ENCODE measurements around the gene GPR142. TPM values are rescaled to one million over a fixed set of nuclear protein-coding genes. Genes with fewer than 3 reads are reported as not detected.

The GPR142 gene
- total and polyA plus RNA-seq, 2 experiments from 2014 or later, result not detected

DNA sequence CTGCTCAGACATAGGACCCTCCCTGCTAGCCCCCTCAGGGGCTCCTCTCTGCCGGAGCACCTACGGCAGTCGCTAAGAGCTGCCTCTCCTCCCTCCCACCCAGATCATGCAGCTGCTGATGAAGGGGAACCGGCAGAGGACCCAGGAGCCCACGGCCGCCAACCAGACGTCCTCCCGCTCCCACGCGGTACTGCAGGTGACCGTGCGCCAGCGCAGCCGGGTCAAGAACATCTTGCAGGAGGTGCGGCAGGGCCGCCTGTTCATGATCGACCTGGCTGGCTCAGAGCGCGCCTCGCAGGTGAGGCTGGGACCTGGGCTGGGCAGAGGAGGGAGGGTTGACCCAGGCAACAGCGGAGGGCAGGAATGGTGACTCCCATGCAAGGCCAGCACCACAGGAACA lies 22.6 kb upstream of the GPR142 start:
- no peak overlapping the region for H3K4me3 ChIP-seq
- H3K9me3 ChIP-seq (ENCODE audit: low read depth), result no peaks in the 10 kb centered on the region
- H3K36me3 ChIP-seq (ENCODE audit: low read depth), result no peaks in the 10 kb centered on the region
- no peaks in the 10 kb centered on the region for H3K79me2 ChIP-seq (ENCODE audit: insufficient read depth)
- no peak overlapping the region for H3K9ac ChIP-seq
- H2AFZ ChIP-seq, result no peak overlapping the region
- no peak overlapping the region for H3K27ac ChIP-seq
- no peaks in the 10 kb centered on the region for H4K20me1 ChIP-seq (ENCODE audit: insufficient read depth)
- in situ Hi-C loops (cut with MboI), result no loop called here
- H3K4me1 ChIP-seq (ENCODE audit: insufficient read depth), result no peaks in the 10 kb centered on the region
- no peak for TF ChIP-seq EZH2 (IDR thresholded peaks at IDR 0.05; ENCODE audit: insufficient read depth, poor library complexity, severe bottlenecking)
- no peak for TF ChIP-seq EZH2phosphoT487 (IDR thresholded peaks at IDR 0.05; ENCODE audit: insufficient read depth, low read depth)
- H3K4me2 ChIP-seq (ENCODE audit: unreplicated experiment), result no peak overlapping the region
- no peaks in the 10 kb centered on the region for H3K9me2 ChIP-seq (ENCODE audit: insufficient read depth)
- no peaks in the 10 kb centered on the region; the same call in 1 of the 2 replicates for H3K27me3 ChIP-seq (replicated peaks; ENCODE audit: insufficient read depth)
- WGBS, 2 experiments (ENCODE audit: low coverage in 1 of 2, low lambda C conversion rate in 2 of 2, missing lambda C conversion rate in 2 of 2), result 72 to 73% methylated on average over 21 of the region's 21 CpGs
- no peaks in the 10 kb centered on the region for H3F3A ChIP-seq (ENCODE audit: insufficient read depth)
- DNase-seq, result no peak

DNA sequence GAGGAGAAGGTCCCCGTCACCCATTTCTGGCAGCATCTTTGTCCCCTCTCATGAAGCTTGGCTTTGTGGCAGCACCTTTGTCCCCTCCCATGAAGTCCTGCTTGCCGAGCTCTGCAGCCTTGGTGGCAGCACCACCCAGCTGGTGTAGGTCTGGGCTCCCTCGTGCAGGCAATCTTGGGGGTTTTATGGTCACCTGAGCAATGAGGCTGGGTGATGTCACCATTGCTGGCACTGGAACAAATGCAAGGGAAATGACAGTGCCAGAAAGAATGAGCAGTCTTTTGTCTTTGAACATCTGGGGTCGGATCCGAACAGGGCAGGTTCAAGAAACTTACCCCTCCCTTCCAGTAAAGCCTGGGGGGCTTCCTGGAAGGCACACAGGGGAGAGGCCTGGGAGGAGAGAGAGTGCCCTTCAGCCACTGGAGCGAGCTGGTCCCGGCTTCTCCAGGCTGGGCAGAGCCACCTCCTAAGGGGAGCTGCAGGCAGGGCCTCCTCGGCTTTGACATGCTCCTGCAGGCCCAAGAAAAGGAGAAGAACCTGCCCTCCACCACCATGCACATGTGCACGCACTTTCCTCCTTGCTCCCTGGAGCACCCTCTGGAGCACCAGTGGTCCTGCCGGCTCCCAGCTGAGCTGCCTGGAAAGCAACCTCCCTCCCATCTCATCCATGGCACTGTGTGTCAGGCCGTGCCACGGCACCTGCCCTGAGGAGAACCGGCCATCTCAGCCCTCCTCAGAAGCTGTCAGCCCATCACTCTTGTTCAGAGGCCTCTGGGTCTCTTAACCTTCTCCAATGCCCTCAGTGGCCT lies 21.7 kb upstream of the GPR142 start:
- TF ChIP-seq EZH2 (IDR thresholded peaks at IDR 0.05; ENCODE audit: insufficient read depth, poor library complexity, severe bottlenecking) (no peak), EZH2phosphoT487 (IDR thresholded peaks at IDR 0.05; ENCODE audit: insufficient read depth, low read depth) (no peak)
- peak; percentile 19 for DNase-seq
- in situ Hi-C loops (cut with MboI), result no loop called here
- Histone ChIP-seq H3K27ac (no peak overlapping the region), H3K4me2 (ENCODE audit: unreplicated experiment) (no peak overlapping the region), H3K9me2 (ENCODE audit: insufficient read depth) (no peaks in the 10 kb centered on the region), H3K27me3 (replicated peaks; ENCODE audit: insufficient read depth) (no peaks in the 10 kb centered on the region; the same call in 1 of the 2 replicates), H3K9ac (no peak overlapping the region), H4K20me1 (ENCODE audit: insufficient read depth) (no peaks in the 10 kb centered on the region), H3F3A (ENCODE audit: insufficient read depth) (no peaks in the 10 kb centered on the region), H2AFZ (no peak overlapping the region), H3K4me3 (no peak overlapping the region), H3K36me3 (ENCODE audit: low read depth) (no peaks in the 10 kb centered on the region), H3K9me3 (ENCODE audit: low read depth) (no peaks in the 10 kb centered on the region), H3K4me1 (ENCODE audit: insufficient read depth) (no peaks in the 10 kb centered on the region), H3K79me2 (ENCODE audit: insufficient read depth) (no peaks in the 10 kb centered on the region)
- 66 to 70% methylated on average over 12 to 13 of the region's 13 CpGs for WGBS, 2 experiments (ENCODE audit: low coverage in 1 of 2, low lambda C conversion rate in 2 of 2, missing lambda C conversion rate in 2 of 2)

DNA sequence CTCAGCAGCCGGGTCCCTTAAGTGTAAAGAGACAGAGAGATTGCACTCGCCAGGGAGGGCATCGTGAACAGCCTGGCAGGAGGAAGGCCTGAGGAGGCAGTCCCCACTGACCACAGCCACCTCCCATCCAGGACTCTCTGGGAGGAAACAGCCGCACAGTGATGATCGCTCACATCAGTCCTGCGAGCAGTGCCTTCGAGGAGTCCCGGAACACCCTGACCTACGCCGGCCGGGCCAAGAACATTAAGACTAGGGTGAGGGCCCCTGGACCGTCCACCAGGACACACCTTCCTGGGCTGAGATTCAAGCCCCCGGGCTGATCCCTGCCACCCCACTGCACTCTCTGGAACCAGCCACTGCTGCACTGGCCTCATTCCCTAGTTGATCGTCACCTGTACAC lies 19.7 kb upstream of the GPR142 start:
- Histone ChIP-seq H3K27me3 (replicated peaks; ENCODE audit: insufficient read depth) (peaks cover 12% of the 10 kb centered on the region; the same call in 1 of the 2 replicates), H3K36me3 (ENCODE audit: low read depth) (no peaks in the 10 kb centered on the region), H3K9ac (no peak overlapping the region), H3K4me1 (ENCODE audit: insufficient read depth) (no peaks in the 10 kb centered on the region), H3K27ac (no peak overlapping the region), H3K4me2 (ENCODE audit: unreplicated experiment) (no peak overlapping the region), H3K9me2 (ENCODE audit: insufficient read depth) (no peaks in the 10 kb centered on the region), H3K79me2 (ENCODE audit: insufficient read depth) (no peaks in the 10 kb centered on the region), H4K20me1 (ENCODE audit: insufficient read depth) (no peaks in the 10 kb centered on the region), H3K4me3 (no peak overlapping the region), H3F3A (ENCODE audit: insufficient read depth) (no peaks in the 10 kb centered on the region), H2AFZ (no peak overlapping the region), H3K9me3 (ENCODE audit: low read depth) (no peaks in the 10 kb centered on the region)
- DNase-seq, result no peak
- TF ChIP-seq EZH2 (IDR thresholded peaks at IDR 0.05; ENCODE audit: insufficient read depth, poor library complexity, severe bottlenecking) (no peak), EZH2phosphoT487 (IDR thresholded peaks at IDR 0.05; ENCODE audit: insufficient read depth, low read depth) (no peak)
- in situ Hi-C loops (cut with MboI), result no loop called here
- 61 to 67% methylated on average over 14 of the region's 14 CpGs for WGBS, 2 experiments (ENCODE audit: low coverage in 1 of 2, low lambda C conversion rate in 2 of 2, missing lambda C conversion rate in 2 of 2)

DNA sequence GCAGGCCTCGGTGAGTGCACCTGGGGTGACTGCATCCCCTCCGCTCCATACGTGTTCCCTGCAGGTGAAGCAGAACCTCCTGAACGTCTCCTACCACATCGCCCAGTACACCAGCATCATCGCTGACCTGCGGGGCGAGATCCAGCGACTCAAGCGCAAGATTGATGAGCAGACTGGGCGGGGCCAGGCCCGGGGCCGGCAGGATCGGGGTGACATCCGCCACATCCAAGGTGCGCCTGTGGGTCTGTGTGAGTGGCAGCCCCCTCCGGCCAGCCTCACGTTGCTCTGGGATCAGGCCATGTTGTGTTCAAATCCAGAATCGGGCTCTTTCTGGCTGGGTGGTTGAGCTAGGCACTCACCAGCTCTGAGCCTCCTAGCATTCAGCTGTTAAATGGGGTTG lies 18.2 kb upstream of the GPR142 start:
- H4K20me1 ChIP-seq (ENCODE audit: insufficient read depth), result no peaks in the 10 kb centered on the region
- H3K9ac ChIP-seq, result no peak overlapping the region
- H3K27ac ChIP-seq, result no peak overlapping the region
- H3K27me3 ChIP-seq (replicated peaks; ENCODE audit: insufficient read depth), result peaks cover 24% of the 10 kb centered on the region
- no peak overlapping the region for H2AFZ ChIP-seq
- WGBS, 2 experiments (ENCODE audit: low coverage in 1 of 2, low lambda C conversion rate in 2 of 2, missing lambda C conversion rate in 2 of 2), result 51 to 54% methylated on average over 19 of the region's 19 CpGs
- H3K4me1 ChIP-seq (ENCODE audit: insufficient read depth), result no peaks in the 10 kb centered on the region
- no peak overlapping the region for H3K4me2 ChIP-seq (ENCODE audit: unreplicated experiment)
- H3K79me2 ChIP-seq (ENCODE audit: insufficient read depth), result no peaks in the 10 kb centered on the region
- in situ Hi-C loops (cut with MboI), result no loop called here
- no peak for TF ChIP-seq EZH2 (IDR thresholded peaks at IDR 0.05; ENCODE audit: insufficient read depth, poor library complexity, severe bottlenecking)
- no peak for TF ChIP-seq EZH2phosphoT487 (IDR thresholded peaks at IDR 0.05; ENCODE audit: insufficient read depth, low read depth)
- H3F3A ChIP-seq (ENCODE audit: insufficient read depth), result no peaks in the 10 kb centered on the region
- no peaks in the 10 kb centered on the region for H3K9me2 ChIP-seq (ENCODE audit: insufficient read depth)
- no peaks in the 10 kb centered on the region for H3K36me3 ChIP-seq (ENCODE audit: low read depth)
- H3K9me3 ChIP-seq (ENCODE audit: low read depth), result no peaks in the 10 kb centered on the region
- no peak overlapping the region for H3K4me3 ChIP-seq
- DNase-seq, result no peak
